GM23338 (cell line): ENCODE data around the gene PROCA1. TPM values are rescaled to one million over a fixed set of nuclear protein-coding genes. Genes with fewer than 3 reads are reported as not detected.

Experiments
- ATAC-seq: fragments of 200-7000 bp; cut with Tn5 transposase; 3 replicates; pipeline ENCODE4 v1.9.1; 2020
- DNase-seq: peaks from one replicate; pipeline ENCODE4 v3.0.0-alpha.2; 2015; ENCODE audit warnings: low spot score
- H2AFZ ChIP-seq: fragments of 200-600 bp; sonication (generic); 2 replicates; pipeline ENCODE4 v1.8.0; 2016; ENCODE audit warnings: antibody characterized with exemption, mild to moderate bottlenecking, moderate library complexity
- H3F3A ChIP-seq: fragments of 200-600 bp; sonication (generic); replicated peaks from 2 replicates; pipeline ENCODE4 v1.8.0; 2017; ENCODE audit warnings: antibody characterized with exemption, mixed run types, low read depth
- H3K27ac ChIP-seq: fragments of 200-600 bp; sonication (generic); 2 replicates; pipeline ENCODE4 v1.6.1; 2016; ENCODE audit warnings: low read depth
- H3K27me3 ChIP-seq: fragments of 200-600 bp; sonication (generic); 2 replicates; pipeline ENCODE4 v1.8.0; 2016; ENCODE audit warnings: mild to moderate bottlenecking, mixed run types, moderate library complexity; ENCODE audit not compliant: insufficient read depth
- H3K36me3 ChIP-seq: fragments of 200-600 bp; sonication (generic); 2 replicates; pipeline ENCODE4 v1.8.0; 2016; ENCODE audit warnings: mild to moderate bottlenecking; ENCODE audit not compliant: insufficient read depth
- H3K4me1 ChIP-seq: fragments of 200-600 bp; sonication (generic); 2 replicates; pipeline ENCODE4 v1.8.0; 2016; ENCODE audit warnings: mild to moderate bottlenecking, moderate library complexity; ENCODE audit not compliant: insufficient read depth
- H3K4me2 ChIP-seq: fragments of 200-600 bp; sonication (generic); 2 replicates; pipeline ENCODE4 v1.7.1; 2017; ENCODE audit warnings: mixed run types
- H3K4me3 ChIP-seq: fragments of 200-600 bp; sonication (generic); 2 replicates; pipeline ENCODE4 v1.6.1; 2016; ENCODE audit warnings: mixed run types
- H3K79me2 ChIP-seq: fragments of 200-600 bp; sonication (generic); replicated peaks from 2 replicates; pipeline ENCODE4 v1.8.0; 2017; ENCODE audit warnings: mild to moderate bottlenecking; ENCODE audit not compliant: insufficient read depth
- H3K9me2 ChIP-seq: fragments of 200-600 bp; sonication (generic); 2 replicates; pipeline ENCODE4 v1.8.0; 2017; ENCODE audit not compliant: insufficient read depth
- H4K20me1 ChIP-seq: fragments of 200-600 bp; sonication (generic); replicated peaks from 2 replicates; pipeline ENCODE4 v1.8.0; 2017; ENCODE audit warnings: mild to moderate bottlenecking; ENCODE audit not compliant: insufficient read depth
- H3K27ac Mint-ChIP-seq: 2 replicates; pipeline ENCODE4 v1.8.0; 2020; ENCODE audit warnings: inconsistent platforms, mild to moderate bottlenecking, moderate library complexity, mixed read lengths
- H3K27me3 Mint-ChIP-seq: 3 replicates; pipeline ENCODE4 v1.8.0; 2022; ENCODE audit warnings: low read depth, mild to moderate bottlenecking, moderate library complexity, mixed read lengths, inconsistent platforms; ENCODE audit not compliant: insufficient read depth, poor library complexity
- H3K36me3 Mint-ChIP-seq: 3 replicates; pipeline ENCODE4 v1.8.0; 2021; ENCODE audit warnings: low read depth, mild to moderate bottlenecking, inconsistent platforms, moderate library complexity, mixed read lengths
- H3K4me1 Mint-ChIP-seq: 3 replicates; pipeline ENCODE4 v1.8.0; 2020; ENCODE audit warnings: mild to moderate bottlenecking, inconsistent platforms, mixed read lengths
- H3K4me3 Mint-ChIP-seq: 3 replicates; pipeline ENCODE4 v1.8.0; 2021; ENCODE audit warnings: moderate library complexity, mild to moderate bottlenecking, inconsistent platforms, mixed read lengths
- H3K9me3 Mint-ChIP-seq: 3 replicates; pipeline ENCODE4 v1.8.0; 2020; ENCODE audit warnings: moderate library complexity, mild to moderate bottlenecking, inconsistent platforms, mixed read lengths
- CREB1 ChIP-seq: fragments of 250-450 bp; sonication (Bioruptor Pico); IDR thresholded peaks from 2 replicates; pipeline ENCODE4 v1.5.0; 2020; ENCODE audit warnings: low read depth, mild to moderate bottlenecking, moderate library complexity
- EZH2 ChIP-seq: fragments of 200-600 bp; sonication (generic); IDR thresholded peaks from one replicate; pipeline ENCODE4 v1.8.0; 2017; ENCODE audit warnings: antibody characterized with exemption, mild to moderate bottlenecking, low read depth; ENCODE audit not compliant: unreplicated experiment
- EZH2phosphoT487 ChIP-seq: fragments of 200-600 bp; sonication (generic); IDR thresholded peaks from one replicate; pipeline ENCODE4 v1.8.1; 2018; ENCODE audit warnings: antibody characterized with exemption; ENCODE audit not compliant: unreplicated experiment
- JUNB ChIP-seq: IDR thresholded peaks from one replicate; pipeline ENCODE4 v1.6.1; 2016; ENCODE audit warnings: antibody characterized with exemption; ENCODE audit not compliant: unreplicated experiment
- NANOG ChIP-seq: IDR thresholded peaks from 2 replicates; pipeline ENCODE4 v1.6.1; 2016; ENCODE audit warnings: antibody characterized with exemption, borderline replicate concordance
- POLR2AphosphoS5 ChIP-seq: IDR thresholded peaks from 2 replicates; pipeline ENCODE4 v1.6.1; 2016; ENCODE audit warnings: antibody characterized with exemption, low read depth
- STAT1 ChIP-seq: IDR thresholded peaks from one replicate; pipeline ENCODE4 v1.6.1; 2016; ENCODE audit warnings: antibody characterized with exemption; ENCODE audit not compliant: unreplicated experiment
- ZNF114 ChIP-seq: fragments of 250-450 bp; sonication (Bioruptor Pico); IDR thresholded peaks from 2 replicates; pipeline ENCODE4 v1.5.0; 2020; ENCODE audit warnings: mild to moderate bottlenecking, moderate library complexity
- ZNF331 ChIP-seq: fragments of 250-450 bp; sonication (Bioruptor Pico); IDR thresholded peaks from 2 replicates; pipeline ENCODE4 v1.5.0; 2020; ENCODE audit warnings: low read depth, mild to moderate bottlenecking, moderate library complexity
- polyA plus RNA-seq: library from polyadenylated mRNA; unstranded; fragments of >200 nt; fragmentation: Nextera tagmentation; extraction: Ambion mirVana; gene quantifications from 2 replicates; pipeline ENCODE4 v1.2.1, GENCODE V29; 2016
- total RNA-seq: library from RNA; depleted of rRNA; stranded (reverse); fragments of >200 nt; shearing (Covaris generic); gene quantifications from 2 replicates; pipeline ENCODE4 v1.2.3, GENCODE V29; 2014
- TF ChIP-seq, protein P1 (sequence below): IDR thresholded peaks from one replicate; pipeline ENCODE4 v1.6.1; 2018; ENCODE audit warnings: antibody characterized with exemption; ENCODE audit not compliant: unreplicated experiment
- TF ChIP-seq, protein P2 (sequence below): IDR thresholded peaks from 2 replicates; pipeline ENCODE4 v1.6.1; 2016; ENCODE audit warnings: antibody characterized with exemption
- TF ChIP-seq, protein P3 (sequence below), 2 experiments: fragments of 200-600 bp in 1 of 2; sonication (generic) in 1 of 2; conservative IDR thresholded peaks; 2 replicates each; pipeline versions ENCODE4 v1.5.1 to v1.6.1; 2016 to 2017; ENCODE audit warnings: antibody characterized with exemption in 2 of 2, low read depth in 2 of 2, mild to moderate bottlenecking in 2 of 2, moderate library complexity in 1 of 2
- TF ChIP-seq, protein P4 (sequence below): fragments of 250-450 bp; sonication (Bioruptor Pico); IDR thresholded peaks from 2 replicates; pipeline ENCODE4 v1.5.0; 2020; ENCODE audit warnings: mild to moderate bottlenecking, moderate library complexity

Gene PROCA1
- total and polyA plus RNA-seq, 2 experiments from 2014 or later: 11.3 to 14.4 TPM

DNA sequence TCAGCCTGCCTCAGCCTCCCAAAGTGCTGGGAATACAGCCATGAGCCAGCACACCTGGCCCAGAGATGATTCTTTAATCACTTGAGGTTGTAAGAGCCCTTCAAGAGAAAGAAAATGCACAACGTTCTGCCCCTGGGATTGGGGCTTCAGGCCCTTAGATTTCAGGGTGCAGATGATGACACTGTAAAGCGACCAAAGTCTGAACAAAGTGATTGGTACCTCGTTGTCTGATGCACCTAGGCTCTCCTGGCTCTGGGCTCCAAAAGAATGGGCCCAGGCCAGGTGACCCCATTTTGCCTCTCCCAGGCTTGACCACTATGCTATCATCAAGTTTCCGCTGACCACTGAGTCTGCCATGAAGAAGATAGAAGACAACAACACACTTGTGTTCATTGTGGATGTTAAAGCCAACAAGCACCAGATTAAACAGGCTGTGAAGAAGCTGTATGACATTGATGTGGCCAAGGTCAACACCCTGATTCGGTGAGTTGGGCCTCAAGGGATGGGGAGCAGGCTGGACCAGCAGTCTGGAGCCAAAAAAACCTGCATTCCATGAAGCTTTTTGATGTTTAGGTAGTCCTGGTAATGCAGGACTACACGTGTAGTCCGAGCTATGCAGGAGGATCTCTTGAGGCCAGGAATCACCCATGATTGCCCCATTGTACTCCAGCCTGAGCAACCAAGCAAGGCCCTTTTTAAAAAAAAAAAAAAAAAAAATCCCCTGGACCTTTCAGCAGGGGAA, 10.9 kb upstream of the PROCA1 start:
- Mint-ChIP-seq H3K9me3 (peaks cover 7% of the 10 kb centered on the region), H3K27ac (peak overlapping the region; percentile 79), H3K27me3 (peaks cover 47% of the 10 kb centered on the region), H3K36me3 (peaks cover 58% of the 10 kb centered on the region), H3K4me1 (peaks cover 50% of the 10 kb centered on the region), H3K4me3 (peak overlapping the region; percentile 100)
- Histone ChIP-seq H4K20me1 (peaks cover 33% of the 10 kb centered on the region), H3K4me3 (peak overlapping the region; percentile 98), H2AFZ (no peak overlapping the region), H3K27me3 (no peaks in the 10 kb centered on the region), H3K4me1 (peaks cover 39% of the 10 kb centered on the region), H3K27ac (peak overlapping the region; percentile 87), H3K9me2 (no peaks in the 10 kb centered on the region), H3K36me3 (peaks cover 39% of the 10 kb centered on the region), H3K79me2 (peaks cover 35% of the 10 kb centered on the region), H3F3A (peaks cover 59% of the 10 kb centered on the region), H3K4me2 (peak overlapping the region; percentile 98)
- no peak for ATAC-seq
- DNase-seq: no peak
- TF ChIP-seq, protein P1, sequence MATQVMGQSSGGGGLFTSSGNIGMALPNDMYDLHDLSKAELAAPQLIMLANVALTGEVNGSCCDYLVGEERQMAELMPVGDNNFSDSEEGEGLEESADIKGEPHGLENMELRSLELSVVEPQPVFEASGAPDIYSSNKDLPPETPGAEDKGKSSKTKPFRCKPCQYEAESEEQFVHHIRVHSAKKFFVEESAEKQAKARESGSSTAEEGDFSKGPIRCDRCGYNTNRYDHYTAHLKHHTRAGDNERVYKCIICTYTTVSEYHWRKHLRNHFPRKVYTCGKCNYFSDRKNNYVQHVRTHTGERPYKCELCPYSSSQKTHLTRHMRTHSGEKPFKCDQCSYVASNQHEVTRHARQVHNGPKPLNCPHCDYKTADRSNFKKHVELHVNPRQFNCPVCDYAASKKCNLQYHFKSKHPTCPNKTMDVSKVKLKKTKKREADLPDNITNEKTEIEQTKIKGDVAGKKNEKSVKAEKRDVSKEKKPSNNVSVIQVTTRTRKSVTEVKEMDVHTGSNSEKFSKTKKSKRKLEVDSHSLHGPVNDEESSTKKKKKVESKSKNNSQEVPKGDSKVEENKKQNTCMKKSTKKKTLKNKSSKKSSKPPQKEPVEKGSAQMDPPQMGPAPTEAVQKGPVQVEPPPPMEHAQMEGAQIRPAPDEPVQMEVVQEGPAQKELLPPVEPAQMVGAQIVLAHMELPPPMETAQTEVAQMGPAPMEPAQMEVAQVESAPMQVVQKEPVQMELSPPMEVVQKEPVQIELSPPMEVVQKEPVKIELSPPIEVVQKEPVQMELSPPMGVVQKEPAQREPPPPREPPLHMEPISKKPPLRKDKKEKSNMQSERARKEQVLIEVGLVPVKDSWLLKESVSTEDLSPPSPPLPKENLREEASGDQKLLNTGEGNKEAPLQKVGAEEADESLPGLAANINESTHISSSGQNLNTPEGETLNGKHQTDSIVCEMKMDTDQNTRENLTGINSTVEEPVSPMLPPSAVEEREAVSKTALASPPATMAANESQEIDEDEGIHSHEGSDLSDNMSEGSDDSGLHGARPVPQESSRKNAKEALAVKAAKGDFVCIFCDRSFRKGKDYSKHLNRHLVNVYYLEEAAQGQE: no peak
- no peak; the same call in 1 of the 2 replicates for TF ChIP-seq POLR2AphosphoS5
- TF ChIP-seq EZH2: no peak
- TF ChIP-seq STAT1: no peak
- TF ChIP-seq ZNF114 (CRISPR knock-in tag): no peak
- TF ChIP-seq, protein P2, sequence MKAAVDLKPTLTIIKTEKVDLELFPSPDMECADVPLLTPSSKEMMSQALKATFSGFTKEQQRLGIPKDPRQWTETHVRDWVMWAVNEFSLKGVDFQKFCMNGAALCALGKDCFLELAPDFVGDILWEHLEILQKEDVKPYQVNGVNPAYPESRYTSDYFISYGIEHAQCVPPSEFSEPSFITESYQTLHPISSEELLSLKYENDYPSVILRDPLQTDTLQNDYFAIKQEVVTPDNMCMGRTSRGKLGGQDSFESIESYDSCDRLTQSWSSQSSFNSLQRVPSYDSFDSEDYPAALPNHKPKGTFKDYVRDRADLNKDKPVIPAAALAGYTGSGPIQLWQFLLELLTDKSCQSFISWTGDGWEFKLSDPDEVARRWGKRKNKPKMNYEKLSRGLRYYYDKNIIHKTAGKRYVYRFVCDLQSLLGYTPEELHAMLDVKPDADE: no peak
- TF ChIP-seq, protein P3, sequence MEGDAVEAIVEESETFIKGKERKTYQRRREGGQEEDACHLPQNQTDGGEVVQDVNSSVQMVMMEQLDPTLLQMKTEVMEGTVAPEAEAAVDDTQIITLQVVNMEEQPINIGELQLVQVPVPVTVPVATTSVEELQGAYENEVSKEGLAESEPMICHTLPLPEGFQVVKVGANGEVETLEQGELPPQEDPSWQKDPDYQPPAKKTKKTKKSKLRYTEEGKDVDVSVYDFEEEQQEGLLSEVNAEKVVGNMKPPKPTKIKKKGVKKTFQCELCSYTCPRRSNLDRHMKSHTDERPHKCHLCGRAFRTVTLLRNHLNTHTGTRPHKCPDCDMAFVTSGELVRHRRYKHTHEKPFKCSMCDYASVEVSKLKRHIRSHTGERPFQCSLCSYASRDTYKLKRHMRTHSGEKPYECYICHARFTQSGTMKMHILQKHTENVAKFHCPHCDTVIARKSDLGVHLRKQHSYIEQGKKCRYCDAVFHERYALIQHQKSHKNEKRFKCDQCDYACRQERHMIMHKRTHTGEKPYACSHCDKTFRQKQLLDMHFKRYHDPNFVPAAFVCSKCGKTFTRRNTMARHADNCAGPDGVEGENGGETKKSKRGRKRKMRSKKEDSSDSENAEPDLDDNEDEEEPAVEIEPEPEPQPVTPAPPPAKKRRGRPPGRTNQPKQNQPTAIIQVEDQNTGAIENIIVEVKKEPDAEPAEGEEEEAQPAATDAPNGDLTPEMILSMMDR (conservative IDR thresholded peaks at IDR 0.05; ENCODE audit: low read depth in 2 of 2): no peak
- TF ChIP-seq CREB1 (CRISPR knock-in tag): no peak
- no peak for TF ChIP-seq EZH2phosphoT487
- TF ChIP-seq ZNF331: no peak
- TF ChIP-seq, protein P4, sequence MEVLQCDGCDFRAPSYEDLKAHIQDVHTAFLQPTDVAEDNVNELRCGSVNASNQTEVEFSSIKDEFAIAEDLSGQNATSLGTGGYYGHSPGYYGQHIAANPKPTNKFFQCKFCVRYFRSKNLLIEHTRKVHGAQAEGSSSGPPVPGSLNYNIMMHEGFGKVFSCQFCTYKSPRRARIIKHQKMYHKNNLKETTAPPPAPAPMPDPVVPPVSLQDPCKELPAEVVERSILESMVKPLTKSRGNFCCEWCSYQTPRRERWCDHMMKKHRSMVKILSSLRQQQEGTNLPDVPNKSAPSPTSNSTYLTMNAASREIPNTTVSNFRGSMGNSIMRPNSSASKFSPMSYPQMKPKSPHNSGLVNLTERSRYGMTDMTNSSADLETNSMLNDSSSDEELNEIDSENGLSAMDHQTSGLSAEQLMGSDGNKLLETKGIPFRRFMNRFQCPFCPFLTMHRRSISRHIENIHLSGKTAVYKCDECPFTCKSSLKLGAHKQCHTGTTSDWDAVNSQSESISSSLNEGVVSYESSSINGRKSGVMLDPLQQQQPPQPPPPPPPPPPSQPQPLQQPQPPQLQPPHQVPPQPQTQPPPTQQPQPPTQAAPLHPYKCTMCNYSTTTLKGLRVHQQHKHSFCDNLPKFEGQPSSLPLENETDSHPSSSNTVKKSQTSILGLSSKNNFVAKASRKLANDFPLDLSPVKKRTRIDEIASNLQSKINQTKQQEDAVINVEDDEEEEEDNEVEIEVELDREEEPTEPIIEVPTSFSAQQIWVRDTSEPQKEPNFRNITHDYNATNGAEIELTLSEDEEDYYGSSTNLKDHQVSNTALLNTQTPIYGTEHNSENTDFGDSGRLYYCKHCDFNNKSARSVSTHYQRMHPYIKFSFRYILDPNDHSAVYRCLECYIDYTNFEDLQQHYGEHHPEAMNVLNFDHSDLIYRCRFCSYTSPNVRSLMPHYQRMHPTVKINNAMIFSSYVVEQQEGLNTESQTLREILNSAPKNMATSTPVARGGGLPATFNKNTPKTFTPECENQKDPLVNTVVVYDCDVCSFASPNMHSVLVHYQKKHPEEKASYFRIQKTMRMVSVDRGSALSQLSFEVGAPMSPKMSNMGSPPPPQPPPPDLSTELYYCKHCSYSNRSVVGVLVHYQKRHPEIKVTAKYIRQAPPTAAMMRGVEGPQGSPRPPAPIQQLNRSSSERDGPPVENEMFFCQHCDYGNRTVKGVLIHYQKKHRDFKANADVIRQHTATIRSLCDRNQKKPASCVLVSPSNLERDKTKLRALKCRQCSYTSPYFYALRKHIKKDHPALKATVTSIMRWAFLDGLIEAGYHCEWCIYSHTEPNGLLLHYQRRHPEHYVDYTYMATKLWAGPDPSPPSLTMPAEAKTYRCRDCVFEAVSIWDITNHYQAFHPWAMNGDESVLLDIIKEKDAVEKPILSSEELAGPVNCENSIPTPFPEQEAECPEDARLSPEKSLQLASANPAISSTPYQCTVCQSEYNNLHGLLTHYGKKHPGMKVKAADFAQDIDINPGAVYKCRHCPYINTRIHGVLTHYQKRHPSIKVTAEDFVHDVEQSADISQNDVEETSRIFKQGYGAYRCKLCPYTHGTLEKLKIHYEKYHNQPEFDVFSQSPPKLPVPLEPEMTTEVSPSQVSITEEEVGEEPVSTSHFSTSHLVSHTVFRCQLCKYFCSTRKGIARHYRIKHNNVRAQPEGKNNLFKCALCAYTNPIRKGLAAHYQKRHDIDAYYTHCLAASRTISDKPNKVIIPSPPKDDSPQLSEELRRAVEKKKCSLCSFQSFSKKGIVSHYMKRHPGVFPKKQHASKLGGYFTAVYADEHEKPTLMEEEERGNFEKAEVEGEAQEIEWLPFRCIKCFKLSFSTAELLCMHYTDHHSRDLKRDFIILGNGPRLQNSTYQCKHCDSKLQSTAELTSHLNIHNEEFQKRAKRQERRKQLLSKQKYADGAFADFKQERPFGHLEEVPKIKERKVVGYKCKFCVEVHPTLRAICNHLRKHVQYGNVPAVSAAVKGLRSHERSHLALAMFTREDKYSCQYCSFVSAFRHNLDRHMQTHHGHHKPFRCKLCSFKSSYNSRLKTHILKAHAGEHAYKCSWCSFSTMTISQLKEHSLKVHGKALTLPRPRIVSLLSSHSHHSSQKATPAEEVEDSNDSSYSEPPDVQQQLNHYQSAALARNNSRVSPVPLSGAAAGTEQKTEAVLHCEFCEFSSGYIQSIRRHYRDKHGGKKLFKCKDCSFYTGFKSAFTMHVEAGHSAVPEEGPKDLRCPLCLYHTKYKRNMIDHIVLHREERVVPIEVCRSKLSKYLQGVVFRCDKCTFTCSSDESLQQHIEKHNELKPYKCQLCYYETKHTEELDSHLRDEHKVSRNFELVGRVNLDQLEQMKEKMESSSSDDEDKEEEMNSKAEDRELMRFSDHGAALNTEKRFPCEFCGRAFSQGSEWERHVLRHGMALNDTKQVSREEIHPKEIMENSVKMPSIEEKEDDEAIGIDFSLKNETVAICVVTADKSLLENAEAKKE: no peak
- no peak for TF ChIP-seq NANOG
- TF ChIP-seq JUNB: no peak
